ENCODE data around the gene UBTF.

GRCh38 chr17:44217738-44218343 is 1.6 kb downstream of the UBTF start:
- no peak for TF ChIP-seq PKNOX1 (IDR thresholded peaks at IDR 0.05)
- no peak for TF ChIP-seq FOXK2 (IDR thresholded peaks at IDR 0.05)
- no peak for TF ChIP-seq ARNT (IDR thresholded peaks at IDR 0.05)
- no peak for TF ChIP-seq ZNF384 (IDR thresholded peaks at IDR 0.05)
- no peak for TF ChIP-seq FOXA1 (IDR thresholded peaks at IDR 0.05)
- no peak for TF ChIP-seq HDGF (IDR thresholded peaks at IDR 0.05; ENCODE audit: borderline replicate concordance)
- TF ChIP-seq FOXM1 (IDR thresholded peaks at IDR 0.05; ENCODE audit: borderline replicate concordance): no peak
- no peak for TF ChIP-seq SP1 (IDR thresholded peaks at IDR 0.05)
- no peak for TF ChIP-seq NFRKB (IDR thresholded peaks at IDR 0.05)
- no peak for TF ChIP-seq SUZ12 (IDR thresholded peaks at IDR 0.05)
- no peak for TF ChIP-seq BHLHE40 (IDR thresholded peaks at IDR 0.05; ENCODE audit: borderline replicate concordance)
- no peak for TF ChIP-seq TARDBP (IDR thresholded peaks at IDR 0.05)
- TF ChIP-seq L3MBTL2 (conservative IDR thresholded peaks at IDR 0.05): no peak
